Effector memory CD4-positive, alpha-beta T cell (primary cell): ENCODE measurements around the gene GPR153.

Source experiments
- DNase-seq, 3 donors: peaks; one replicate each; pipeline ENCODE4 v3.0.0-alpha.2; 2020
- H3K27ac ChIP-seq: 2 replicates; pipeline ENCODE4 v1.7.0; 2013; ENCODE audit warnings: mild to moderate bottlenecking, low read length, moderate library complexity; ENCODE audit not compliant: insufficient read depth, poor library complexity, severe bottlenecking
- H3K27me3 ChIP-seq: replicated peaks from 2 replicates; pipeline ENCODE4 v1.7.0; 2013; ENCODE audit warnings: mild to moderate bottlenecking, low read length; ENCODE audit not compliant: insufficient read depth, control insufficient read depth, poor library complexity, severe bottlenecking
- H3K36me3 ChIP-seq: 2 replicates; pipeline ENCODE4 v1.7.0; 2013; ENCODE audit warnings: mild to moderate bottlenecking, low read length, moderate library complexity; ENCODE audit not compliant: control insufficient read depth, insufficient read depth
- H3K4me1 ChIP-seq: 2 replicates; pipeline ENCODE4 v1.7.0; 2013; ENCODE audit warnings: low read length, mild to moderate bottlenecking; ENCODE audit not compliant: control insufficient read depth, insufficient read depth, poor library complexity, severe bottlenecking
- H3K4me3 ChIP-seq: 2 replicates; pipeline ENCODE4 v1.7.0; 2013; ENCODE audit warnings: low read length, low read depth, mild to moderate bottlenecking; ENCODE audit not compliant: insufficient read depth, poor library complexity, severe bottlenecking
- H3K9me3 ChIP-seq: 2 replicates; pipeline ENCODE4 v1.7.0; 2013; ENCODE audit warnings: mild to moderate bottlenecking, low read length, moderate library complexity; ENCODE audit not compliant: control insufficient read depth

The GPR153 gene

DNA sequence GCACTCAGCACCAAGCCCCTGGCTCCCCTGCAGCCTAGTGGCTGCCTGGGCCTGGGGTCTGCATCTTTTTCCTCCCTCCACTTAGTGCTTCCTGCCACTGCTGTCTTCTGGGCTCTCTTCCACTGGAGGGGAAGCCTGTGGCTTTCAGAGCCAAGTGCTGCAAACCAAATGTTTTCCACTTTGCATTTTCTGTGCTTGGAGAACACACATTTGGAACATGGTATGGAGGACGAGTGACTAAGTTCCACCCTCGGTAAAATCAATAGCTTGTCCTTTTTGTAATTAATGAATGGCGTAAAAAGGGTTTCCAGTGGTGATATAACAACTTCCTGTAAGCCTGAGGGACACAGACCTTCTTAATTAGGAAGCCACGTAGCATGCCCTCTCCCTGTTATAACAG, 10.1 kb upstream of the GPR153 start:
- no peak overlapping the region for H3K27ac ChIP-seq
- no peak overlapping the region for H3K4me3 ChIP-seq
- no peaks in the 10 kb centered on the region for H3K27me3 ChIP-seq
- no peak for DNase-seq
- no peaks in the 10 kb centered on the region for H3K9me3 ChIP-seq
- no peaks in the 10 kb centered on the region for H3K4me1 ChIP-seq
- no peaks in the 10 kb centered on the region for H3K36me3 ChIP-seq

DNA sequence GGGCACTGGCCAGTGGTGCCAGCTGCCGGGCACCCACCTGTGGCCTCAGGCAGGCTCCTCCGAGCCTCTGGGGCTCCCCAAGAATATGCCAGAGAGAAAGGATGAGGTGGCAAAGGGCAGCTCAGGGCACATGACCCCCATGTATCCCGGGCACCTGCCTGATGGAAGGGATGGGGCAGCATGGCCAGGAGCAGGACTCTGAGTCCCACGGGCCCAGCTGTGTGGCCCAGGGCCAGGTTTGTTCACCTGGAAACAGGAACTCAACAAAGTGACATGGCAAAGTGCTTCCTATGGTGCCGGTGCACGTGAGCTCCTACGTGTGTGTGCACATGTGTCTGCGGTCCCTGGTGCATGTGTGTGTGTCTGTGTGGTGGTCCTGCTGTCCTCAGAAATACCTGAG, 9.5 kb upstream of the GPR153 start:
- Histone ChIP-seq H3K4me1 (no peaks in the 10 kb centered on the region), H3K27ac (no peak overlapping the region), H3K36me3 (no peaks in the 10 kb centered on the region), H3K4me3 (no peak overlapping the region), H3K27me3 (no peaks in the 10 kb centered on the region), H3K9me3 (no peaks in the 10 kb centered on the region)
- no peak for DNase-seq

DNA sequence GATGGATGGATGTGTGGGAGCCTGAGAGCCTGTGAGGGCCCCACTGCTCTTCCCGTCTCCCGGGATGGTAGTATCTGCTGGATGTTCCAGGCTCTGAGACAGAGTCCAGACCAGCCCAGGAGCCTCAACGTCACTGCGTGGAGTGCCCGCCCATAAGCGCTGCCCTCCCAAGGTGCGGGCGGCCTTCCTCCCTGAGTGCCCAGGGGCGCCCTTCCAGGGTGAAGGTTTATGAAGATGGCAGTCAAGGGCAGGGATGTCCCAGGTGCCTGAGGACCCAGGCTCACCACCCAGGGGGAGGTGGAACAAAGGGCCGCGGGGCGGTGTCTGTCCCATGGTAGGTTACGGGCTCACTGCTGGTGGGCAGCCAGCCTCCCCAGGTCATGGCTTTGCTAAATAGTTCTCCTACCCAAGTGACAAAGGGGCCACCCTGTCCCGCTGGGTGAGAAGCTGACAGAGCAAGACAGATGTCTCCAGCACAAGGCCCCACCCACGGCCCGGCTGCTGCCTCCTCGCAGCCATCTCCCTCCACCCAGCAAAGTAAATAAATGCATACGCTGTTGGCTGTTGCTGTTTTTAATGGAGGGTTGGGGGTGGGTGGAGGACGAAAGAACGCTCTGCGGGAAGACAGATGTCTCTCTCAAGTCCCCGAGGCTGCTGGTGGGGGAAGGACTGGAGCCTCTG, 9.0 kb upstream of the GPR153 start:
- H3K4me3 ChIP-seq, result no peak overlapping the region
- DNase-seq, result no peak
- H3K27ac ChIP-seq, result no peak overlapping the region
- H3K27me3 ChIP-seq, result no peaks in the 10 kb centered on the region
- H3K4me1 ChIP-seq, result no peaks in the 10 kb centered on the region
- H3K9me3 ChIP-seq, result no peaks in the 10 kb centered on the region
- no peaks in the 10 kb centered on the region for H3K36me3 ChIP-seq

DNA sequence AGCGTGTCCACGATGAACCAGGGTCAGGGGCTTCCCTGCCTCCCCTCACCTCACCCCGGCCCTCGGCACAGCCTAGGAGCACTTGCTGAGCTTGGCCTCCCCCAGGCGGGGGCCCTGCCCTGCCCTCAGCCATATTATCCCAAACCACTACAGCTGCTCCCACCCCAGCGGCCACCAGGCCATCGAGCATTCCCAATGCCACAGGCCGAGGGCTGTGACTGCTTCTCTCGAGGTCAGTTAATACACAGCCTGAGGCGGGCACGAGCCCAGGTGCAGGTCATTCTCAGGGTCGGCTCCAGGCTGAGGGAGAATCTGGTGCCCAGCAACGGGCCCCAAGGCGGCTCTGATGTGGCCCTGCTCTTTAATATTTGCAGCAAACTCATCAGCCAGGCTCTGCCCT, 8.4 kb upstream of the GPR153 start:
- Histone ChIP-seq H3K4me3 (no peak overlapping the region), H3K27me3 (no peaks in the 10 kb centered on the region), H3K36me3 (no peaks in the 10 kb centered on the region), H3K27ac (no peak overlapping the region), H3K9me3 (no peaks in the 10 kb centered on the region), H3K4me1 (no peaks in the 10 kb centered on the region)
- DNase-seq, result no peak

DNA sequence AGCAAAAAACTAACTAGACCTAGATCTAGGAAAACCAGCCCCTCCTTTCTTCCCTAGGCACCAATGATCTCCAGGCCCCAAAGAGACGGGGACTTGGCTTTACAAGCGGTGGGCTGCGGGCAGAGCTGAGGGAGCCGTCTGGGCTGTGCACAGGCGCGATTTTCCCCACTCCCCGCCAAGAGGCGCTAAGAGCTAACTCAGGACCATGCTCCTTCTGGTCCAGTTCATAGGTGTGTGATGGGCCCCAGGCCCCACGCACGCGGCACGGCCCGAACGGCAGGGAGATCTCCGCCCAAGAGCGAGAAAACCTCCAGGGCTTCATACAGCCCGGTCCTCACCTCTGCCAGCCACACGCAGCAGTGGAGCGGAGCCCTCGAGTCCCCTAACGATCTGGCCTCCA, 7.5 kb upstream of the GPR153 start:
- Histone ChIP-seq H3K4me1 (no peaks in the 10 kb centered on the region), H3K36me3 (no peaks in the 10 kb centered on the region), H3K27me3 (no peaks in the 10 kb centered on the region), H3K4me3 (no peak overlapping the region), H3K9me3 (no peaks in the 10 kb centered on the region), H3K27ac (no peak overlapping the region)
- DNase-seq, result no peak

DNA sequence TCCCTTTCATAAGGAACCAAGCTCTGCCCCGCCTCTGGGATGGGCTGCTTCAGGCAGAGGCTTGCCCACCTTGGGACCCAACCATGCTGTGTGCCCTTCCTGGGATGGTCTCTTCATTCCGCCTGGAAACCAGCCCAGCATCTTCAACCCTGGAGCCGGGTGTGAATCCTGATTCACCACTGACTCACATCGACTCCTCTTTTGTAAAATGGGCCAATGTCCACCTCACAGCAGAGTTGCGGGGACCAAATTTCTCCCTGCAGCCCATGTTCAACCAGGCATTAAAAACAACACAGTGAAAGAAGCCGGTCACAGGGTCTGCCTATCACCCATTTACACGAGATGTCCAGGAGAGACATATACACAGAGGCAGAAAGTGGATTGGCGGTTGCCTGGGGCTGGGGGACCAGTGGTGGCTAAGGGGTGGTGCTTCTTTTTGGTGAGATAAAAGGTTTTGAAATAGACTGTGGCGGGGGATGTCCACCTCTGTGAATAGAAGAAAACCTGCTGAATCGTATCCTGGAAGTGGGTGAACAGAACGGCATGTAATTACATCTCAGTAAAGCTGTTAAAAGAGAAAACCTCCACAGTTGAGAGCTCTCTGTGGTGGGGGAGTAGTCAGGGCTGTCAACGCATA, 6.9 kb upstream of the GPR153 start:
- Histone ChIP-seq H3K4me1 (no peaks in the 10 kb centered on the region), H3K27ac (no peak overlapping the region), H3K27me3 (no peaks in the 10 kb centered on the region), H3K36me3 (no peaks in the 10 kb centered on the region), H3K9me3 (no peaks in the 10 kb centered on the region), H3K4me3 (no peak overlapping the region)
- no peak for DNase-seq

DNA sequence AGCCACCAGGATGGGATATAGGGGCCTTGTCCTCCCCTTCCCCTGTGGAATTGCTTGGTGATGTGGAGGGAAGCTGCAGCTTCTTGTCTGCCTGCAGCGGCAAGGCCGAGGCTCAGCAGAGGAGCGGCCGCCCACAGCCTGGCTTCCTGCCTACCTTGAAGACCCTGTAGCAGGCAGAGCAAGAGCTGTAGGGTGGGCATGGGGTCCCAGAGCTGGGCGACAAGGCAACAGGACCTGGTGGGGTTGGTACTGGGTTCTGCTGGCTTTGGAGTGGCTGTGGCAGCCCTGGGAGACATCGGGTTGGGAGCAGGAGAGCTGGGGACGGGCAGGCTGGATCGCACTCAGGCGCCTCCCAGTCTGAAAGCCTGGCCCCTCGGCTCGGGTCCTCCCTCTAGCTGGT, 5.7 kb upstream of the GPR153 start:
- no peak overlapping the region for H3K27ac ChIP-seq
- H3K27me3 ChIP-seq, result no peaks in the 10 kb centered on the region
- H3K4me3 ChIP-seq, result no peak overlapping the region
- H3K36me3 ChIP-seq, result no peaks in the 10 kb centered on the region
- peaks cover under 1% of the 10 kb centered on the region for H3K4me1 ChIP-seq
- H3K9me3 ChIP-seq, result no peaks in the 10 kb centered on the region
- DNase-seq, result no peak

DNA sequence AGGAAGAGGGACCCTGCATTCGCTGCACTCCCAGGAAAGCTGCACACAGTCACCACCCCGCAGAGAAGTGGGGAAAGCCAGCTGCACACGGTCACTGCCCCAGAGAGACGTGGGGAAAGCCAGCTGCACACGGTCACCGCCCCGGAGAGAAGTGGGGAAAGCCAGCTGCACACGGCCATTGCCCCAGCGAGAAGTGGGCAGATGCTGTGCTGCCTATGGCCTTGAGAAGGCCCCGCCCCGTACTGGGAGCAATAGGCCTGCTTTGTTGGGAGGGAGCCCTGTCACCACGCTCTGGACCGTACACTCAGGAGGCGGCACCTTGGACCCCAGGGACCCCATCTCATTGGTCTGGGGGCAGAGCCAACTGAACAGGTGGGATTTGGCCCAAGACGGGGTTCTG, 4.3 kb upstream of the GPR153 start:
- Histone ChIP-seq H3K27ac (no peak overlapping the region), H3K4me1 (peaks cover 6% of the 10 kb centered on the region), H3K27me3 (no peaks in the 10 kb centered on the region), H3K36me3 (no peaks in the 10 kb centered on the region), H3K4me3 (no peak overlapping the region), H3K9me3 (no peaks in the 10 kb centered on the region)
- DNase-seq, result no peak

DNA sequence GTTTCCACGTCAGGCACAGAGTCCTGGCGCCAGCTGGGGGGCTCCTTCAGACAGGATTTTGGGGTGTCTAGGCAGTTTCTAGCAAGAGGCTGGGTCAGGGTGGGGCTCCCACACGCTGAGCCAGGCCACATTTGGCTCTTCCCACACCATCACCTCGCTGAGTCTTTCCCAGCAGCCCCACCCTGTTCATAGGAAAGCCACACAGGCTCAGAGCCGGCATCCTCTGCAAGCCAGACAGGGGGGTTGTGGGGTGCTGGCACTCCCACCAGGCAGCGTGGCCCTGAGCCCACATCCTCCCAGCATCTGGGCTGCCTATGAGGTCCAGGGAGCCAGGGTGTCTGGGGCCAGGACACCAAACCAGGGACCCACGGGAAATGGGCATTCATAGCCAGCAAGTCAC, 2.8 kb upstream of the GPR153 start:
- DNase-seq, result no peak
- H3K36me3 ChIP-seq, result no peaks in the 10 kb centered on the region
- H3K4me3 ChIP-seq, result no peak overlapping the region
- H3K27ac ChIP-seq, result no peak overlapping the region
- no peaks in the 10 kb centered on the region for H3K9me3 ChIP-seq
- H3K4me1 ChIP-seq, result peaks cover 14% of the 10 kb centered on the region
- H3K27me3 ChIP-seq, result no peaks in the 10 kb centered on the region

DNA sequence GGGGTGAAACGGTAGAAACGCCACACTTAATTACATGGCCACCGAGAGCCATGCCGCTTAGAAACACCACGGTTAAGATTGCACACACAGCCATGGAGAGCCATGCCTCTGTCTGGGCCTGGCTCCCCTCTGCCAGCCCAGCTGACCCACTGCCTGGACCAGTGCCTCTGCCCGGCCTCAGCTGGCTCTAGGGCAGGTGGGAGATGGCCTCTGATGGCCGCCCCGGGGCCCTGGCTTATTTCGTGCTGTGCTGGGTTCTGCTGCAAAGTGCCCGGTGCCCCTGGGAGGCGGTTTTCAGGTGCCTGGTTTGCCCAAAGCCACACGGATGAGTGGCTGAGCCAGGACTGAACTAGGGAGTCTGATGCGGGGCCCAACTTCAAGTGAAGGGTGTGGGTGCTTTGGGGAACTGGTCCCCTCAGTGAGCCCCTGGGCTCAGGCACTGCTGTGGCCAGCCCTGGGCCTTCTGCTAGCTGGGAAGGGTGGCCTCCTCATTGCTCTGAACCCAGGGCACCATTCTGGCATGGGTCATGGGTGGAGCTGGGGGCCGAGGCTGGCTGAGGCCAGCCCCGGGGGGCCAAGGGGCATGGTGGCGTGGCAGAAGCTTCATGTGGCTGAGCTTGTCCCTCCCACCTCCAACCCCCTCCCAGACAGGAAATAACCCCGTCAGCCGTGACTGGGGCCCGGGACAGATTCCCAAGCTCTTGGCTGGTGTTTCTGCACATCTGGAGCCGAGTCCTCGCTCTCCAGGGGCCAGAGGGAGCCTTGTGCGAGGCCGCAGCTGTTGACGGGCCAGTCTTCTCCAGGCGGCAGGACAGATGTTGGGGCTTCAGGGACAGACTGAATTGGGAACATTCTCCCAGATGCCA, 1.9 kb upstream of the GPR153 start:
- Histone ChIP-seq H3K9me3 (no peaks in the 10 kb centered on the region), H3K27me3 (no peaks in the 10 kb centered on the region), H3K36me3 (no peaks in the 10 kb centered on the region), H3K4me1 (peaks cover 14% of the 10 kb centered on the region), H3K4me3 (no peak overlapping the region), H3K27ac (no peak overlapping the region)
- DNase-seq, result no peak
